Epithelial cell of esophagus (primary cell): ENCODE data around the gene TMEM131.

Experiments
- DNase-seq: peaks from one replicate; pipeline ENCODE4 v3.0.0; 2010; ENCODE audit warnings: low read depth
- H3K4me3 ChIP-seq: 2 replicates; pipeline ENCODE4 v1.5.1; 2011; ENCODE audit warnings: mild to moderate bottlenecking, low read length, control low read depth
- TF ChIP-seq, protein P1 (sequence below): IDR thresholded peaks from 2 replicates; pipeline ENCODE4 v1.5.1; 2011; ENCODE audit warnings: low read depth, mild to moderate bottlenecking, low read length, control low read depth, inconsistent platforms; ENCODE audit not compliant: insufficient read depth; ENCODE audit errors: missing control alignments

TMEM131 gene

DNA sequence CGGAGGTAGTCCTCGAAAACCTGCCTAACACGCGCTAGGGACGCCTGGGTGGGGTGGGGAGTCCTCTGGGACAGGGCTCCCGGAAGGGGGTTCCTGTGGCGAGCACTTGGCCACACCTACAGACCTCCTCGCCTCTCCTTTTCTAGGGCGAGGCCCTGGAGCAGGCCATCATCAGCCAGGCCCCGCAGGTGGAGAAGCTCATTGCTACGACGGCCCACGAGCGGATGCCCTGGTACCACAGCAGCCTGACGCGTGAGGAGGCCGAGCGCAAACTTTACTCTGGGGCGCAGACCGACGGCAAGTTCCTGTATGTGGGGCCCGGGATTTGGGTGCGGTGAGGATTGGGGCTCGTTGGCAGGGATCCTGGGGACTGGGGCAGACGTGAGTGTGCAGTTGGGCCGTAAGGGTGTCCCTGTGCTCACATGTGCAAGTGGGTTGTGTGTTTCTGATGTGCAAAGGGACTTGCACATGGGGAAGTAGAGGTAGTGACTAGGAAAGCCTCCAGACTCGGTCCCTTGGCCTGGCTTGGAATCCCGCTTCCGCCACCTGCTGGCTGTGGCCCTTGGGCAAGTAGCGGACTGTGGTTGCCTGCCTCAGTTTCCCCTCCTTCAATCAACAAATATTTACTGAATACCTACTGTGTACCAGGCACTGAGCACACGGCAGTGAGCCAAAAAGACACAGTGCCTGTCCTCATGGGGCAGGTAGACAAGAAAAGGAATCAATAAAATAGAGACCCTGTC lies 270.6 kb downstream of the TMEM131 start:
- DNase-seq, result no peak
- TF ChIP-seq, protein P1, sequence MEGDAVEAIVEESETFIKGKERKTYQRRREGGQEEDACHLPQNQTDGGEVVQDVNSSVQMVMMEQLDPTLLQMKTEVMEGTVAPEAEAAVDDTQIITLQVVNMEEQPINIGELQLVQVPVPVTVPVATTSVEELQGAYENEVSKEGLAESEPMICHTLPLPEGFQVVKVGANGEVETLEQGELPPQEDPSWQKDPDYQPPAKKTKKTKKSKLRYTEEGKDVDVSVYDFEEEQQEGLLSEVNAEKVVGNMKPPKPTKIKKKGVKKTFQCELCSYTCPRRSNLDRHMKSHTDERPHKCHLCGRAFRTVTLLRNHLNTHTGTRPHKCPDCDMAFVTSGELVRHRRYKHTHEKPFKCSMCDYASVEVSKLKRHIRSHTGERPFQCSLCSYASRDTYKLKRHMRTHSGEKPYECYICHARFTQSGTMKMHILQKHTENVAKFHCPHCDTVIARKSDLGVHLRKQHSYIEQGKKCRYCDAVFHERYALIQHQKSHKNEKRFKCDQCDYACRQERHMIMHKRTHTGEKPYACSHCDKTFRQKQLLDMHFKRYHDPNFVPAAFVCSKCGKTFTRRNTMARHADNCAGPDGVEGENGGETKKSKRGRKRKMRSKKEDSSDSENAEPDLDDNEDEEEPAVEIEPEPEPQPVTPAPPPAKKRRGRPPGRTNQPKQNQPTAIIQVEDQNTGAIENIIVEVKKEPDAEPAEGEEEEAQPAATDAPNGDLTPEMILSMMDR, result no peak

DNA sequence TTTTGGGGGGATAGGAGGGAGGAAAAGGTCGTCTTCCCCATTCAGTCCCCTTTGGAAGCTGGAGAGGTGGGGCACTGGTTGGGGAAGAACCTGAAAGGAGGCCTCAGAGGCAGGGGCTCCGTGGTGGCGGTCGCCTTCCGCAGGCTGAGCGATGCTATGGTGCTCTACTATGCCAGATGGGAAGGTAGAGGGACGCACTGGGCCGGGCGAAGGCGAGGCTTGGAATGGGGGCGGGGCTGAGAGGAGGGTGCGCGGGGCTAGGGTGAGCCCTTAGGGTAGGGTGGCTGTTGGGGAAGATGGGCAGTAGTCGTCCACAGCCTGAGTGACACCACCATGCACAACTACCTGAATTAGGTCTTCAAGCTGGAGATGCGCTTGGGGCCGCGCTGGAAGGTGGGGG lies 271.2 kb downstream of the TMEM131 start:
- TF ChIP-seq, protein P1, result no peak
- no peak for DNase-seq
- H3K4me3 ChIP-seq, result no peak overlapping the region

More for the DNA sequence above, 270.6 kb downstream of the TMEM131 start:
- H3K4me3 ChIP-seq, result no peak overlapping the region

DNA sequence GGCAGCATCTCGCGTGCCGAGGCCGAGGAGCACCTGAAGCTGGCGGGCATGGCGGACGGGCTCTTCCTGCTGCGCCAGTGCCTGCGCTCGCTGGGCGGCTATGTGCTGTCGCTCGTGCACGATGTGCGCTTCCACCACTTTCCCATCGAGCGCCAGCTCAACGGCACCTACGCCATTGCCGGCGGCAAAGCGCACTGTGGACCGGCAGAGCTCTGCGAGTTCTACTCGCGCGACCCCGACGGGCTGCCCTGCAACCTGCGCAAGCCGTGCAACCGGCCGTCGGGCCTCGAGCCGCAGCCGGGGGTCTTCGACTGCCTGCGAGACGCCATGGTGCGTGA lies 271.7 kb downstream of the TMEM131 start:
- H3K4me3 ChIP-seq, result no peak overlapping the region
- TF ChIP-seq, protein P1, result no peak
- no peak for DNase-seq

DNA sequence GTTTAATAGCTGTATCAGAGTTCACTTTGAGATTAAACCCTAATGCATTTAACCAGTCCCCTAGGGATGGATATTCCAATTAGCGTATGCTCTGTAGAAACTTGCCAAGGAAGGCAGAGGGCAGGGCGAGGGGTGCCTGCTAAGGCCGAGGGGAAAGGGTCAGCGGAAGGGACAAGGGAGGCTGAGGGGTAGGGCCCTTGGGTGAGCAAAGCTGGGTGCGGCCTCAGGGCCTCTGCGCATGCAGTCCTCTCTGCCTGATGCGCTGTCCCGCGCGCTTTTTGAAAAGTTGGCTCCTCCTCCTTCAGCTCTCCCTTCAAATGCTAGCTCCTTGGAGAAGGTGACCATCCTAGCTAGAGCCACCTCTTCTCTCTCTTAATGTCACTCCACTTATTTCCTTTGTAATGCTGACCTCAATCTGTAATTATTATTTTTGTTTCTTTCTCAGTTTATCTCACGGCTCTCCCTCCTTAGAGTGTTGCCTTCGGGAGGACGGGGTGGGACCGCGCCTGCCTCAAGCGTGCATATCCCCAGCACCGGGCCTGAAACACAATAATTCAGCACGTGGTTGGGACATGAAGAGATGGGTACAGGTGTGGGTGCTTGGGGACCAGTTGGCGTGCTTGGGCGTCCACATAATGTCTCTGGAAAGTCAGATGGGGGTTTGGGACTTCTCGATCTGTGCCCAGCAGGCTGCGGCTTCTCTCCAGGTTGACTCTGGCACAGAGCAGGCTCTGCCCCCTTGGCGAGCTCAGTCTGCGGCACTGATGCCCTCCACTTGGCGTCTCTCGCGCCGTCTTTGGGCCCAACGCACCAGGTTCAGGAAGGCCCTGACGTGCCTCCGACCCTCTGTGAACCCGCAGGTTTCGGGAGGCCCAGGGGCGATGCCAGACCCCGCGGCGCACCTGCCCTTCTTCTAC lies 272.3 kb downstream of the TMEM131 start:
- TF ChIP-seq, protein P1, result no peak
- H3K4me3 ChIP-seq, result no peak overlapping the region
- no peak for DNase-seq

DNA sequence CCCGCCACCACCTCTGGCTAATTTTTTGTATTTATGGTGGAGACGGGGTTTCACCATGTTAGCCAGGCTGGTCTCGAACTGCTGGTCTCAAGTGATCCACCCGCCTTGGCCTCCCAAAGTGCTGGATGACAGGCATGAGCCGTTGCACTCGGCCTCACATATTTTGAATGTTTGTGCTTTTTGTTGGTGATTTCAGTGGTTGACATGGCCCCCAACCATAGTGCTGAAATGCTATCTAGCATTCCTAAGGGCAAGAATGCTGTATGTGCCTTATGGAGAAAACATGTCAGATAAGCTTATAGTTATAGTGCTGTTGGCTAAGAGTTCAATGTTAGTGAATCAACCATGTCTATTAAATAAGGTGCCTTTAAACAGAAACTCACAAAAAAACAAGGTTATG lies 273.5 kb downstream of the TMEM131 start:
- TF ChIP-seq, protein P1, result no peak
- H3K4me3 ChIP-seq, result no peak overlapping the region
- DNase-seq, result no peak

DNA sequence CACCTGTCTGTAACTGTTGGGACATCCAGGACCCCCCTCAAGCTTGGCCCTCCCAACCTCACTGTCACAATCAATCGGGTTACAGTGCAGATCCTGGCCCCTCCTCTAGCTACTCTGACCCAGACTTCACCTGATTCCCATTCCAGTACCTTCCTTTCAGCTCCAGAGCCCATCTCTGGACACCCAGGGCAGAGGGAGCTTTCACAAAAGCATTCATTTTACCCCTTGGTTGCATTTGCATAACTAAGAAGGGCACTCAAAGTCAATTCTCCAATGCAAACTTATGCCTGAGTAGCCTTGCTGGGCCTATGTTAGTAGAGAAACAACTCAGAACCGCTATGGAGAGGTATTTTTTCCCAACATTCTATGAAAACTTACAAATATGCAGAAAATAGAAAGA lies 275.0 kb downstream of the TMEM131 start:
- TF ChIP-seq, protein P1, result no peak
- no peak overlapping the region for H3K4me3 ChIP-seq
- no peak for DNase-seq
